Dendritic cell treated with granulocyte-macrophage colony-stimulating factor and Interleukin-4, amounts not matched to agents 40 ng/mL and 50 ng/mL, for 4 days (primary cell): ENCODE results near the gene P3H1.
"Not testable (repeated sequence)": the region's sequence is repeated elsewhere in the genome, so short reads cannot be mapped to it uniquely, and the experiment has no call there.

Experiments
- H3K27ac Mint-ChIP-seq: one replicate; pipeline ENCODE4 v1.8.0; 2022; ENCODE audit warnings: mild to moderate bottlenecking, mixed read lengths
- H3K27me3 Mint-ChIP-seq: one replicate; pipeline ENCODE4 v1.8.0; 2022; ENCODE audit warnings: mild to moderate bottlenecking, mixed read lengths
- H3K36me3 Mint-ChIP-seq: one replicate; pipeline ENCODE4 v1.8.0; 2022; ENCODE audit warnings: low read depth, mixed read lengths
- H3K4me1 Mint-ChIP-seq: one replicate; pipeline ENCODE4 v1.8.0; 2022; ENCODE audit warnings: low read depth, mixed read lengths
- H3K4me3 Mint-ChIP-seq: one replicate; pipeline ENCODE4 v1.8.0; 2022; ENCODE audit warnings: mild to moderate bottlenecking, moderate library complexity, mixed read lengths
- H3K9me3 Mint-ChIP-seq: one replicate; pipeline ENCODE4 v1.8.0; 2022; ENCODE audit warnings: mixed read lengths
- intact Hi-C: fragments of 100-400 bp; cut with micrococcal nuclease; formaldehyde crosslinking; loops from one replicate; pipeline ENCODE4 v1.15.0; 2022

The P3H1 gene

GRCh38 chr1:42722403-42722802, 44.4 kb downstream of the P3H1 start:
- H3K4me1 Mint-ChIP-seq, H3K27me3 Mint-ChIP-seq, H3K9me3 Mint-ChIP-seq, H3K27ac Mint-ChIP-seq, H3K4me3 Mint-ChIP-seq, intact Hi-C loops: not testable (repeated sequence)
- peaks cover 13% of the 10 kb centered on the region for H3K36me3 Mint-ChIP-seq

- Mint-ChIP-seq H3K27ac (no peak overlapping the region), H3K36me3 (peaks cover 18% of the 10 kb centered on the region), H3K4me1 (no peaks in the 10 kb centered on the region), H3K9me3 (no peaks in the 10 kb centered on the region), H3K27me3 (no peaks in the 10 kb centered on the region), H3K4me3 (no peak overlapping the region)
- intact Hi-C loops = no loop called here
Measured at GRCh38 chr1:42721926-42722325, 44.9 kb downstream of the P3H1 start.

- Mint-ChIP-seq H3K4me1 (no peaks in the 10 kb centered on the region), H3K27me3 (no peaks in the 10 kb centered on the region), H3K4me3 (no peak overlapping the region), H3K36me3 (peaks cover 29% of the 10 kb centered on the region), H3K9me3 (no peaks in the 10 kb centered on the region), H3K27ac (no peak overlapping the region)
- intact Hi-C loops = no loop called here
Measured at GRCh38 chr1:42720868-42721267, 46.0 kb downstream of the P3H1 start.

GRCh38 chr1:42714441-42714840, 52.4 kb downstream of the P3H1 start:
- peaks cover 93% of the 10 kb centered on the region for H3K36me3 Mint-ChIP-seq
- intact Hi-C loops, H3K4me1 Mint-ChIP-seq, H3K4me3 Mint-ChIP-seq, H3K27ac Mint-ChIP-seq, H3K27me3 Mint-ChIP-seq, H3K9me3 Mint-ChIP-seq: not testable (repeated sequence)

GRCh38 chr1:42713293-42713692, 53.5 kb downstream of the P3H1 start:
- no peak overlapping the region for H3K4me3 Mint-ChIP-seq
- H3K27me3 Mint-ChIP-seq = no peaks in the 10 kb centered on the region
- intact Hi-C loops = no loop called here
- H3K9me3 Mint-ChIP-seq = peaks cover 10% of the 10 kb centered on the region
- H3K27ac Mint-ChIP-seq = no peak overlapping the region
- H3K4me1 Mint-ChIP-seq = peaks cover 7% of the 10 kb centered on the region
- H3K36me3 Mint-ChIP-seq = peaks cover 98% of the 10 kb centered on the region

GRCh38 chr1:42712808-42713207, 54.0 kb downstream of the P3H1 start:
- H3K27ac Mint-ChIP-seq, H3K4me3 Mint-ChIP-seq, H3K27me3 Mint-ChIP-seq, intact Hi-C loops, H3K9me3 Mint-ChIP-seq, H3K4me1 Mint-ChIP-seq: not testable (repeated sequence)
- H3K36me3 Mint-ChIP-seq = peaks cover 98% of the 10 kb centered on the region

DNA sequence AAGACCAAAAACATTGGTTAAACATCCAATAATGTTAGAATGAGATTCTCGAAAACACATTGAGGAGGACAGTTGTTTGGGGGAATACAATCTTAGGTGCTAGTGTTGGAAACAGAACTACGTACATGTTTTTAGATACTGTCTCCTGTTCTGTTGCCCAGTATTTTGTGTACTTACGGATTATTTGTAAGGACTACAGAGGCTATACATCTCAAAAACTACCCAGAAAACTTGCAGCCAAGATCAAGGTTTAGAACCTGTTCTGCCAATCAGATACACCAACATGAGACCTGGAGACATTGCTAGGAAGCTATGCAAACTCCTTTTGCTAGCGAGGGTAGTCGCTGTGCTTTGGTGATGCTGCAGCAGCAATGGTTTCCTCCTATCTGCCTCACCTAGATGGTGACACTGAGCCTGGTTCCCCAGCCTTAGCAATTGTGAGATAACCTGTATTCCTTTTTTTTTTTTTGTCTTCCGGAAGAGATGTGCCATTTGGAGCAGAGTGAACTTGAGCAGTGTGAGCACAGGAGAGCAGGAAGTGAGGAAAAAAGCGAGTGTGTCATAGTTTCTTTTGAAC, 62.9 kb downstream of the P3H1 start:
- no peak overlapping the region for H3K27ac Mint-ChIP-seq
- intact Hi-C loops = no loop called here
- H3K36me3 Mint-ChIP-seq = peaks cover 94% of the 10 kb centered on the region

GRCh38 chr1:42700006-42700405, 66.8 kb downstream of the P3H1 start:
- Mint-ChIP-seq H3K27ac (no peak overlapping the region), H3K9me3 (no peaks in the 10 kb centered on the region), H3K4me1 (peaks cover 11% of the 10 kb centered on the region), H3K36me3 (peaks cover 100% of the 10 kb centered on the region), H3K4me3 (no peak overlapping the region), H3K27me3 (no peaks in the 10 kb centered on the region)
- intact Hi-C loops = no loop called here

More for the DNA sequence above, 62.9 kb downstream of the P3H1 start:
- no peaks in the 10 kb centered on the region for H3K9me3 Mint-ChIP-seq
- no peaks in the 10 kb centered on the region for H3K27me3 Mint-ChIP-seq
- peaks cover 7% of the 10 kb centered on the region for H3K4me1 Mint-ChIP-seq
- H3K4me3 Mint-ChIP-seq = no peak overlapping the region

GRCh38 chr1:42698081-42698813, 68.6 kb downstream of the P3H1 start:
- H3K9me3 Mint-ChIP-seq = no peaks in the 10 kb centered on the region
- no peaks in the 10 kb centered on the region for H3K27me3 Mint-ChIP-seq
- H3K4me3 Mint-ChIP-seq = no peak overlapping the region
- peaks cover 98% of the 10 kb centered on the region for H3K36me3 Mint-ChIP-seq
- H3K27ac Mint-ChIP-seq = no peak overlapping the region
- intact Hi-C loops = no loop called here
- peaks cover 11% of the 10 kb centered on the region for H3K4me1 Mint-ChIP-seq
